HEK293 (cell line): Measurements from ENCODE around the gene TMEM8B.
A peak's percentile ranks its signal among the peaks of the same experiment; 100 is the strongest.
"Not testable (repeated sequence)": the region's sequence is repeated elsewhere in the genome, so short reads cannot be mapped to it uniquely, and the experiment has no call there.

Experiments
- CTCF ChIA-PET: fragments of 350-600 bp; formaldehyde crosslinking; extraction: SDS; loops from one replicate; lab custom pipeline; 2021; ENCODE audit warnings: antibody characterized with exemption; lab: Yijun Ruan, JAX
- POLR2A ChIA-PET: fragments of 300-600 bp; formaldehyde crosslinking; extraction: SDS; loops from one replicate; lab custom pipeline; 2020; ENCODE audit warnings: antibody characterized with exemption, inconsistent platforms; lab: Yijun Ruan, JAX
- H3K27ac ChIP-seq: fragments of 200-500 bp; sonication (Bioruptor generic); 2 replicates; pipeline ENCODE4 v1.5.1; 2014; ENCODE audit warnings: low read depth, low read length, control low read depth, inconsistent platforms; ENCODE audit errors: extremely low read depth
- H3K36me3 ChIP-seq, 2 experiments: fragments of 200-500 bp in 1 of 2; sonication (Bioruptor generic) in 1 of 2; 1 replicate in 1 of 2; 2 replicates in 1 of 2; pipeline ENCODE4 v1.5.1; 2014 to 2017; ENCODE audit warnings: inconsistent platforms in 2 of 2, low read length in 2 of 2; ENCODE audit not compliant: control insufficient read depth in 2 of 2, insufficient read depth in 1 of 2
- H3K4me1 ChIP-seq: fragments of 200-500 bp; sonication (Bioruptor generic); 2 replicates; pipeline ENCODE4 v1.5.1; 2014; ENCODE audit warnings: mild to moderate bottlenecking, low read length, inconsistent platforms; ENCODE audit not compliant: control insufficient read depth, insufficient read depth
- H3K4me3 ChIP-seq: 2 replicates; pipeline ENCODE4 v1.5.1; 2011; ENCODE audit warnings: low read depth, mild to moderate bottlenecking, control low read depth, low read length, moderate library complexity
- H3K9me3 ChIP-seq: fragments of 200-500 bp; sonication (Bioruptor generic); 2 replicates; pipeline ENCODE4 v1.5.1; 2014; ENCODE audit warnings: low read depth, low read length, inconsistent platforms; ENCODE audit not compliant: control insufficient read depth, insufficient read depth
- WT1 ChIP-seq: fragments of 450-650 bp; formaldehyde crosslinking; IDR thresholded peaks from 2 replicates; pipeline ENCODE4 v1.5.1; 2016; ENCODE audit warnings: missing biosample characterization, missing genetic modification characterization
- ZBTB11 ChIP-seq: fragments of 450-650 bp; formaldehyde crosslinking; conservative IDR thresholded peaks from 2 replicates; pipeline ENCODE4 v1.5.1; 2016; ENCODE audit warnings: low read depth, missing biosample characterization, missing genetic modification characterization
- ZBTB8A ChIP-seq: fragments of 450-650 bp; formaldehyde crosslinking; IDR thresholded peaks from 2 replicates; pipeline ENCODE4 v1.5.1; 2016; ENCODE audit warnings: missing biosample characterization, missing genetic modification characterization
- ZFP3 ChIP-seq: fragments of 450-650 bp; formaldehyde crosslinking; IDR thresholded peaks from 2 replicates; pipeline ENCODE4 v1.5.1; 2016; ENCODE audit warnings: low read depth, missing biosample characterization, missing genetic modification characterization
- ZNF140 ChIP-seq: fragments of 450-650 bp; formaldehyde crosslinking; IDR thresholded peaks from 2 replicates; pipeline ENCODE4 v1.5.1; 2016; ENCODE audit warnings: missing biosample characterization, missing genetic modification characterization
- ZNF202 ChIP-seq: fragments of 450-650 bp; formaldehyde crosslinking; IDR thresholded peaks from 2 replicates; pipeline ENCODE4 v1.5.1; 2016; ENCODE audit warnings: missing biosample characterization, missing genetic modification characterization, borderline replicate concordance
- ZNF266 ChIP-seq: fragments of 450-650 bp; formaldehyde crosslinking; IDR thresholded peaks from 2 replicates; pipeline ENCODE4 v1.5.1; 2016; ENCODE audit warnings: missing biosample characterization, missing genetic modification characterization, low read depth
- ZNF394 ChIP-seq: fragments of 450-650 bp; formaldehyde crosslinking; IDR thresholded peaks from 2 replicates; pipeline ENCODE4 v1.5.1; 2016; ENCODE audit warnings: missing biosample characterization, missing genetic modification characterization, mild to moderate bottlenecking, moderate library complexity, borderline replicate concordance
- ZNF398 ChIP-seq: fragments of 450-650 bp; formaldehyde crosslinking; IDR thresholded peaks from 2 replicates; pipeline ENCODE4 v1.5.1; 2017; ENCODE audit warnings: missing biosample characterization, missing genetic modification characterization
- ZNF426 ChIP-seq: fragments of 450-650 bp; formaldehyde crosslinking; IDR thresholded peaks from 2 replicates; pipeline ENCODE4 v1.5.1; 2017; ENCODE audit warnings: missing biosample characterization, missing genetic modification characterization, mild to moderate bottlenecking, inconsistent platforms, moderate library complexity
- ZNF433 ChIP-seq: fragments of 450-650 bp; formaldehyde crosslinking; IDR thresholded peaks from 2 replicates; pipeline ENCODE4 v1.5.1; 2016; ENCODE audit warnings: missing biosample characterization, missing genetic modification characterization, low read depth
- ZNF518A ChIP-seq: fragments of 450-650 bp; formaldehyde crosslinking; conservative IDR thresholded peaks from 2 replicates; pipeline ENCODE4 v1.5.1; 2016; ENCODE audit warnings: low read depth, missing biosample characterization, missing genetic modification characterization
- ZNF555 ChIP-seq: fragments of 450-650 bp; formaldehyde crosslinking; conservative IDR thresholded peaks from 2 replicates; pipeline ENCODE4 v1.5.1; 2017; ENCODE audit warnings: missing biosample characterization, mild to moderate bottlenecking, missing genetic modification characterization, inconsistent platforms
- ZNF558 ChIP-seq: fragments of 450-650 bp; formaldehyde crosslinking; IDR thresholded peaks from 2 replicates; pipeline ENCODE4 v1.5.1; 2016; ENCODE audit warnings: missing biosample characterization, missing genetic modification characterization
- ZNF560 ChIP-seq: fragments of 450-650 bp; formaldehyde crosslinking; IDR thresholded peaks from 2 replicates; pipeline ENCODE4 v1.5.1; 2017; ENCODE audit warnings: missing biosample characterization, missing genetic modification characterization, borderline replicate concordance
- ZNF623 ChIP-seq: fragments of 450-650 bp; formaldehyde crosslinking; IDR thresholded peaks from 2 replicates; pipeline ENCODE4 v1.5.1; 2016; ENCODE audit warnings: missing biosample characterization, missing genetic modification characterization
- ZNF654 ChIP-seq: fragments of 450-650 bp; formaldehyde crosslinking; IDR thresholded peaks from 2 replicates; pipeline ENCODE4 v1.5.1; 2016; ENCODE audit warnings: low read depth, missing biosample characterization, missing genetic modification characterization
- ZNF664 ChIP-seq: fragments of 450-650 bp; formaldehyde crosslinking; IDR thresholded peaks from 2 replicates; pipeline ENCODE4 v1.5.1; 2016; ENCODE audit warnings: missing biosample characterization, missing genetic modification characterization

The TMEM8B gene

GRCh38 chr9:35884908-35885307, 55.9 kb downstream of the TMEM8B start:
- H3K9me3 ChIP-seq, H3K36me3 ChIP-seq, H3K4me3 ChIP-seq, POLR2A ChIA-PET, H3K4me1 ChIP-seq, H3K27ac ChIP-seq: not testable (repeated sequence)
- TF ChIP-seq ZNF266 (tag by site-specific recombination) (peak; percentile 55; the same call in 1 of the 2 replicates), ZNF623 (tag by site-specific recombination) (peak; percentile 55), ZNF433 (peak; percentile 39; the same call in 1 of the 2 replicates), ZNF560 (tag by site-specific recombination) (peak; percentile 59; the same call in 1 of the 2 replicates), ZNF555 (peak; percentile 54), ZNF140 (tag by site-specific recombination) (peak; percentile 51; the same call in 1 of the 2 replicates), ZNF202 (tag by site-specific recombination) (peak; percentile 53; the same call in 1 of the 2 replicates), ZNF654 (peak; percentile 27), ZNF664 (tag by site-specific recombination) (0 out of 2 replicates have a peak, but pooled peaks have one; percentile 13), ZNF426 (tag by site-specific recombination) (peak; percentile 66), ZBTB8A (tag by site-specific recombination) (peak; percentile 42; the same call in 1 of the 2 replicates), ZBTB11 (tag by site-specific recombination) (peak; percentile 57; the same call in 1 of the 2 replicates), ZNF558 (tag by site-specific recombination) (peak; percentile 59; the same call in 1 of the 2 replicates), ZNF394 (tag by site-specific recombination) (peak; percentile 88), ZNF518A (tag by site-specific recombination) (peak; percentile 83)
- CTCF ChIA-PET, result interaction anchor here (0.7 to 4.9 kb wide), 7 partner anchors 18 to 122 kb away, joined by 3 to 24 read pairs (median 3); partner anchors contain the start of gene SPAG8

GRCh38 chr9:35891646-35892045, 62.6 kb downstream of the TMEM8B start:
- CTCF ChIA-PET, result interaction anchor here (0.6 to 3.2 kb wide), 6 partner anchors 9 to 101 kb away, joined by 3 to 18 read pairs (median 4); no protein-coding TSS in a partner anchor
- Histone ChIP-seq H3K4me1 (no peaks in the 10 kb centered on the region), H3K9me3 (no peaks in the 10 kb centered on the region), H3K27ac (no peak overlapping the region), H3K4me3 (no peak overlapping the region), H3K36me3 (no peaks in the 10 kb centered on the region)
- TF ChIP-seq ZNF398 (no peak), WT1 (no peak), ZFP3 (no peak)
- POLR2A ChIA-PET, result no interaction called here
